Parathyroid adenoma (tissue), 2 donors: ENCODE data around the gene COL11A2.
A peak's percentile ranks its signal among the peaks of the same experiment; 100 is the strongest.

Experiments used
- H2AFZ ChIP-seq: fragments of 300-600 bp; sonication (generic); one replicate; pipeline ENCODE4 v1.7.0; 2017; ENCODE audit warnings: antibody characterized with exemption, mild to moderate bottlenecking
- H3K27ac ChIP-seq: fragments of 300-600 bp; sonication (generic); one replicate; pipeline ENCODE4 v1.7.0; 2017
- H3K27me3 ChIP-seq: fragments of 300-600 bp; sonication (generic); one replicate; pipeline ENCODE4 v1.7.0; 2017; ENCODE audit warnings: low read length; ENCODE audit not compliant: control insufficient read depth, insufficient read depth
- H3K36me3 ChIP-seq: fragments of 300-600 bp; sonication (generic); one replicate; pipeline ENCODE4 v1.7.0; 2017; ENCODE audit warnings: low read length; ENCODE audit not compliant: control insufficient read depth, insufficient read depth
- H3K4me1 ChIP-seq: fragments of 300-600 bp; sonication (generic); one replicate; pipeline ENCODE4 v1.7.0; 2017; ENCODE audit warnings: control low read depth
- H3K4me2 ChIP-seq: fragments of 300-600 bp; sonication (generic); one replicate; pipeline ENCODE4 v1.7.0; 2017; ENCODE audit warnings: low read length
- H3K4me3 ChIP-seq: fragments of 300-600 bp; sonication (generic); one replicate; pipeline ENCODE4 v1.7.0; 2017; ENCODE audit warnings: low read depth, low read length
- H3K79me2 ChIP-seq: fragments of 300-600 bp; sonication (generic); one replicate; pipeline ENCODE4 v1.7.0; 2017; ENCODE audit warnings: control low read depth
- H3K9ac ChIP-seq: fragments of 300-600 bp; sonication (generic); one replicate; pipeline ENCODE4 v1.7.0; 2017; ENCODE audit warnings: mild to moderate bottlenecking
- H3K9me3 ChIP-seq: fragments of 300-600 bp; sonication (generic); one replicate; pipeline ENCODE4 v1.7.0; 2017; ENCODE audit warnings: low read length; ENCODE audit not compliant: control insufficient read depth
- TF ChIP-seq, protein P1 (sequence below): fragments of 300-600 bp; sonication (generic); IDR thresholded peaks from one replicate; pipeline ENCODE4 v1.7.0; 2017; ENCODE audit warnings: antibody characterized with exemption, mild to moderate bottlenecking
- donor health status: primary hyperparathyroidism.

Gene COL11A2

DNA sequence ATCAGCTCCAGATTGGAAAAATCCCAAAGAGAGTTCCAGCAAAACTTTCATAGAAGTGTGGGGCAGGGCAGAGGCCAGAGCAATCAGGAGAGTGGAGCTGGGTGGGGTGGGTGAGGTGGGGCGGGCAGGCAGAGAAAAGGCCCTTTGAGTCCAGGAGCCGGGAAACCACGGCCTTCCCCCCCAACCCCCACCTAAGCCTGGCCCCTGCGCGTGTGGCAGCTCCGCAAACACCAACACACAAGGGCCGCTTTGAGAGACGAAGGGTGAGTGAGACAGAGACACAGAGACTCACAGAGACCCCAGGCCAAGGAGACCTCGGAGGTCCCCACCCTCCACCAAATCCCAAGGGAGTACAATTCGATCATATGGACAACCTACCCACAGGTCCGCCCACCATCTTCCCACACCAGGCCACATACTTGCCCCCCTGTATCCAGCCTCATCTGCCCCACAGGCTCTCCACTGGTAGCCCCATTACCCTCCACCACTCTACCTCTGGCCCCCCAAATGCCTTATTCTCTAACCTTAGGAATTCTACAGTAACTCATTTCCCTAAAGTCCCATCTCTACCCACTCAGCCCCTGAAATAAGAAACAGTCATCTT, 1.7 kb downstream of the COL11A2 start:
- no peak overlapping the region for H3K27ac ChIP-seq
- H3K4me3 ChIP-seq: no peak overlapping the region
- H3K27me3 ChIP-seq: no peaks in the 10 kb centered on the region
- no peaks in the 10 kb centered on the region for H3K79me2 ChIP-seq
- H2AFZ ChIP-seq: no peak overlapping the region
- H3K9me3 ChIP-seq: no peaks in the 10 kb centered on the region
- no peaks in the 10 kb centered on the region for H3K36me3 ChIP-seq
- peak overlapping the region; percentile 25 for H3K4me2 ChIP-seq
- no peak overlapping the region for H3K9ac ChIP-seq
- H3K4me1 ChIP-seq: peaks cover 22% of the 10 kb centered on the region
- TF ChIP-seq, protein P1, sequence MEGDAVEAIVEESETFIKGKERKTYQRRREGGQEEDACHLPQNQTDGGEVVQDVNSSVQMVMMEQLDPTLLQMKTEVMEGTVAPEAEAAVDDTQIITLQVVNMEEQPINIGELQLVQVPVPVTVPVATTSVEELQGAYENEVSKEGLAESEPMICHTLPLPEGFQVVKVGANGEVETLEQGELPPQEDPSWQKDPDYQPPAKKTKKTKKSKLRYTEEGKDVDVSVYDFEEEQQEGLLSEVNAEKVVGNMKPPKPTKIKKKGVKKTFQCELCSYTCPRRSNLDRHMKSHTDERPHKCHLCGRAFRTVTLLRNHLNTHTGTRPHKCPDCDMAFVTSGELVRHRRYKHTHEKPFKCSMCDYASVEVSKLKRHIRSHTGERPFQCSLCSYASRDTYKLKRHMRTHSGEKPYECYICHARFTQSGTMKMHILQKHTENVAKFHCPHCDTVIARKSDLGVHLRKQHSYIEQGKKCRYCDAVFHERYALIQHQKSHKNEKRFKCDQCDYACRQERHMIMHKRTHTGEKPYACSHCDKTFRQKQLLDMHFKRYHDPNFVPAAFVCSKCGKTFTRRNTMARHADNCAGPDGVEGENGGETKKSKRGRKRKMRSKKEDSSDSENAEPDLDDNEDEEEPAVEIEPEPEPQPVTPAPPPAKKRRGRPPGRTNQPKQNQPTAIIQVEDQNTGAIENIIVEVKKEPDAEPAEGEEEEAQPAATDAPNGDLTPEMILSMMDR: no peak

DNA sequence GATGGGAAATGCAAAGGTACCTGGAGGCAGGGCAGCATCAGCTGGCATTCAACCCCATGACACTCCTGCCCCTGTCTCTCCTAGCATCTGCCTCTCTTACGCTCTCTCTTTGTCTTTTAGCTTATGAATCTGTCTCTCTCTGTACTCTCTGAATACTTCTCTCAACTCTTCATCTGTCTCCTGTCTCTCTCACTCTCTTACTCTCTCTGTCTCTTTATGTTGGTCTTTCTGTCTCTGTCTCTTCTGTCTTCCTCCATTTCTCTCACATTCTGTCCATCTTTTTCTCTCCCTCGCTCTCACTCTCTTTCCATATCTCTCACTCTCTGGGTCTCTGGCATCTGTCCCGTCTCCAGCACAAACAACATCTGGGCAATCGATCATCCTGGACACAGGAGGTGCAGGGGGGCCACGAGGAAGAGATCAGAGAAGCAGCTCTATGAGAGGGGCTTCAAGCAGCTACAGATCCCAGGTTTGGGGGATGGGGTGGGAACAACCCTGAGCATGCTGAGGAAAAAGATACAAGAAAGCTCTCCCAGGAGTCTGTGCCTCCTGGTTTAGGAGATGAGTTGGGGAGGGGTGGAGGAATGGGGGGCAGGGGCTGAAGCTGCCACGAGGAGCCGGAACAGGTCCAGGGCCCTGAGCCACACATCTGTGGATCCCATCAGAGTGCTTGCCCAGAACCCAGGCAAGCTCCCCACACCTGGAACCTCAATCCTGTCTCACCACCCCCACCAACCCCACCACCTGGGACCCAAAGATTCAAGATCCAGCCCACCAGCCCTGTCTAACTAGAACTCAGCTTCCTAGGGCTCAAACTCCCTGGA, 2.4 kb downstream of the COL11A2 start:
- Histone ChIP-seq H3K4me2 (no peak overlapping the region), H3K9ac (no peak overlapping the region), H3K27ac (no peak overlapping the region), H3K79me2 (no peaks in the 10 kb centered on the region), H3K36me3 (no peaks in the 10 kb centered on the region), H3K4me3 (no peak overlapping the region), H2AFZ (no peak overlapping the region), H3K27me3 (no peaks in the 10 kb centered on the region), H3K9me3 (no peaks in the 10 kb centered on the region), H3K4me1 (peaks cover 22% of the 10 kb centered on the region)
- TF ChIP-seq, protein P1: no peak

DNA sequence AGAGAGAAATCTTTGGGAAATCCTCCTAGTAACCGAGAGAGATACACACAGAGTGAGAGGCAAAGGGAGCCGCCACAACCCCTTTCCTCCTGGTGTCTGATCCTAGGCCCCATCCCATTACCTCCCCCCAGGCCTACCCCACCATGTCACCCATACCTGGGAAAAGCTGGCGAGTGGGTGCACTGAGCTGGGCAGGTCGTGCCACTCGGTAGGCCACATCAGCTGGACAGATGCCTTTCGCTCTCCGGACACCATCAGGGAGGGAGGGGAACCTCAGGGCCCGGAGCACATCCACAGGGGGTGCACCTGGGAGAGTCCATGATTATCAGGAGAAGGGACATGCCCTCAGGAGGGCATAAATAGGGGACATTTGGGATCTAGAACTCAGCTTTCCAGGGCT, 3.1 kb downstream of the COL11A2 start:
- Histone ChIP-seq H3K4me2 (no peak overlapping the region), H3K9ac (no peak overlapping the region), H3K4me1 (peaks cover 22% of the 10 kb centered on the region), H3K79me2 (no peaks in the 10 kb centered on the region), H3K27me3 (no peaks in the 10 kb centered on the region), H3K27ac (no peak overlapping the region), H3K9me3 (no peaks in the 10 kb centered on the region), H3K4me3 (no peak overlapping the region), H2AFZ (no peak overlapping the region), H3K36me3 (no peaks in the 10 kb centered on the region)
- TF ChIP-seq, protein P1: no peak

DNA sequence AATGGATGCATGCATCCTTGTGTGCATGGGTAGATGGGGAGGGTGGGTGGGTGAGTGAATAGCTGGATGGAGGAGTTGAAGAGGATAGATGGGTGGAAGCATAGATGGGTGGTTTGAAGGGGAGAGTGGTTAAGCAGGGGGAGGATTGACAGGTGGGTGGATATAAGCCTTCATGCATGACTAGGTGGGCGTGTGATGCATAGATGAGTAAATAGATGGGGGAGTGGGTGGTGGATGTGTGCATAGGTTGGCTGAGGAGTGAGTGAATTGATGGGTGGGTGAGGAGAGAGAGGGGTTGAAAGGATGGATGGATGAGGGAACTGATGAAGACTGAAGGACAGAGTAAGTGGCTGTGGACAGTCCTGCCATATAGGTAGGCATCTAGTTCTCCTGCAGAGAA, 4.5 kb downstream of the COL11A2 start:
- TF ChIP-seq, protein P1: no peak
- Histone ChIP-seq H3K4me2 (no peak overlapping the region), H3K27me3 (no peaks in the 10 kb centered on the region), H2AFZ (no peak overlapping the region), H3K9ac (no peak overlapping the region), H3K4me3 (no peak overlapping the region), H3K27ac (no peak overlapping the region), H3K79me2 (no peaks in the 10 kb centered on the region), H3K9me3 (no peaks in the 10 kb centered on the region), H3K36me3 (no peaks in the 10 kb centered on the region), H3K4me1 (peaks cover 17% of the 10 kb centered on the region)
